ENCODE results near the gene CD9. TPM values are rescaled to one million over a fixed set of nuclear protein-coding genes. Genes with fewer than 3 reads are reported as not detected.
"Not testable (repeated sequence)": the region's sequence is repeated elsewhere in the genome, so short reads cannot be mapped to it uniquely, and the experiment has no call there.

Gene CD9
- total RNA-seq, 2 donors from 2014 or later, result 249 to 300 TPM

DNA sequence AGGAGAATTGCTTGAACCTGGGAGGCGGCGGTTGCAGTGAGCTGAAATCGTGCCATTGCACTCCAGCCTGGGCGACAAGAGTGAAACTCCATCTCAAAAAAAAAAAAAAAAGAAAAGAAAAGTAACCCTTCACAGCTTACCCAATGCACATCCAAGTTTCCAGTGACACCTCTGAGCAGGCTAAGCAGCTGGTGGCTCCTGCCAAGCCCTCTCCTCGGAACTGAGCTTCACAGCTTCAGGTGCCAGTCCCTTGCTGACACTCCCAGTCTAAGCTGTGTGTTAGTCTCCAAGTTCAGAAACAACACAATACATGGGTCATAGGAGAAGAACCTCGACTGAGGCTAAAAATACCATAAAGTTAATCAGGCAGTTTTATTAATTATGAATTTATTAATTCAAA, 7.9 kb downstream of the CD9 start:
- H3K4me1 ChIP-seq (ENCODE audit: control insufficient read depth in 1 of 2, low read depth in 2 of 2), result peaks cover 55 to 97% of the 10 kb centered on the region in 2 donors
- ATAC-seq (ENCODE audit: insufficient number of reproducible peaks, low FRiP score, low read depth), result no peak

DNA sequence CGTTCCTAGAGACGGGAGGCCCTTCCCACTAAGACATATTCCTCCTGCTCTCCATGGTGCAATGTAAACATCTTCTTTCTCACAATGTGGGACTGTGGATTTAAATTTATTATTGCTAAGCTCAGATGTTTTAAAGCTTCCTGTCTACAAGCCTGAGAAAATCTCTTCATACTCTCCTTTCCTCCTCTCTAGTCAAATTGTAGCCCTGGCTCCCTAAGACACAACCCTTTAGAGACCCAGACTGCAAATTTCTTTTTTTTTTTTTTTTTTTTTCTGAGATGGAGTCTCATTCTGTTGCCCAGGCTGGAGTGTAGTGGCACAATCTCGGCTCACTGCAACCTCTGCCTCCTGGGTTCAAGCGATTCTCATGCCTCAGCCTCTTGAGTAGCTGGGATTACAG, 9.2 kb downstream of the CD9 start:
- not testable (repeated sequence) for ATAC-seq (ENCODE audit: insufficient number of reproducible peaks, low FRiP score, low read depth); H3K27me3 ChIP-seq (replicated peaks; ENCODE audit: insufficient read depth); DNase-seq (ENCODE audit: low spot score); H3K36me3 ChIP-seq; H3K9me3 ChIP-seq; H3K4me3 ChIP-seq
- H3K27ac ChIP-seq, result peak overlapping the region; percentile 8 to 30
- peaks cover 50 to 94% of the 10 kb centered on the region in 2 donors for H3K4me1 ChIP-seq (ENCODE audit: control insufficient read depth in 1 of 2, low read depth in 2 of 2)

More for the DNA sequence above, 7.9 kb downstream of the CD9 start:
- no peaks in the 10 kb centered on the region for H3K27me3 ChIP-seq (replicated peaks; ENCODE audit: insufficient read depth)
- H3K36me3 ChIP-seq, result no peaks in the 10 kb centered on the region
- H3K9me3 ChIP-seq, result no peaks in the 10 kb centered on the region
- no peak for DNase-seq (ENCODE audit: low spot score)
- no peak overlapping the region for H3K4me3 ChIP-seq
- TF ChIP-seq, protein P1, sequence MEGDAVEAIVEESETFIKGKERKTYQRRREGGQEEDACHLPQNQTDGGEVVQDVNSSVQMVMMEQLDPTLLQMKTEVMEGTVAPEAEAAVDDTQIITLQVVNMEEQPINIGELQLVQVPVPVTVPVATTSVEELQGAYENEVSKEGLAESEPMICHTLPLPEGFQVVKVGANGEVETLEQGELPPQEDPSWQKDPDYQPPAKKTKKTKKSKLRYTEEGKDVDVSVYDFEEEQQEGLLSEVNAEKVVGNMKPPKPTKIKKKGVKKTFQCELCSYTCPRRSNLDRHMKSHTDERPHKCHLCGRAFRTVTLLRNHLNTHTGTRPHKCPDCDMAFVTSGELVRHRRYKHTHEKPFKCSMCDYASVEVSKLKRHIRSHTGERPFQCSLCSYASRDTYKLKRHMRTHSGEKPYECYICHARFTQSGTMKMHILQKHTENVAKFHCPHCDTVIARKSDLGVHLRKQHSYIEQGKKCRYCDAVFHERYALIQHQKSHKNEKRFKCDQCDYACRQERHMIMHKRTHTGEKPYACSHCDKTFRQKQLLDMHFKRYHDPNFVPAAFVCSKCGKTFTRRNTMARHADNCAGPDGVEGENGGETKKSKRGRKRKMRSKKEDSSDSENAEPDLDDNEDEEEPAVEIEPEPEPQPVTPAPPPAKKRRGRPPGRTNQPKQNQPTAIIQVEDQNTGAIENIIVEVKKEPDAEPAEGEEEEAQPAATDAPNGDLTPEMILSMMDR (IDR thresholded peaks at IDR 0.05), result no peak
- H3K27ac ChIP-seq, result peak overlapping the region; percentile 72 to 97

DNA sequence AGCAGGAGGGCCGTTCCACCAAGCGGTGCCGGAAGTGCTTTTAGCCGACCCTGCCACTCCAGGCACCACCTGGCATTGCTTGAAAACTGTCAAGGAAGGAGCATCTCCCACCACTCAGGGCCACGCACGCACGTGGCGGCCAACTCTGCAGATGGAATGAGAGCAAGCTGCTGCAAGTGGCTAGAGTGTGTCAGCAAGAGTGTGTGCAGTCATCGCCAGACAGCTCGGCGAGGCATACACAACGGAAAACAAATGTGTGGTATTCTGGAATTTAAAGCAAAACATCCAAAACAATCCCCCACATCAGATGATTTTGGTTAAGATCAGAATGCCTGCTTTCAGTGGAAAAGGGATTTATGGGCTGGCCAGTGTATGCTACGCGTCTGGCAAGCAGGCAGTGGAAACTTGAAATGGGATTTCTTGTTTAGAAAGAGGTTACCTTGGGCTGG, 11.2 kb downstream of the CD9 start:
- H3K36me3 ChIP-seq, result no peaks in the 10 kb centered on the region
- H3K27me3 ChIP-seq (replicated peaks; ENCODE audit: insufficient read depth), result no peaks in the 10 kb centered on the region
- H3K27ac ChIP-seq, result peak overlapping the region; percentile 50 to 88
- TF ChIP-seq, protein P1 (IDR thresholded peaks at IDR 0.05), result no peak
- H3K4me1 ChIP-seq (ENCODE audit: control insufficient read depth in 1 of 2, low read depth in 2 of 2), result peaks cover 45 to 92% of the 10 kb centered on the region in 2 donors
- no peak overlapping the region for H3K4me3 ChIP-seq
- DNase-seq (ENCODE audit: low spot score) (no peak), ATAC-seq (ENCODE audit: insufficient number of reproducible peaks, low FRiP score, low read depth) (no peak)
- H3K9me3 ChIP-seq, result no peaks in the 10 kb centered on the region

DNA sequence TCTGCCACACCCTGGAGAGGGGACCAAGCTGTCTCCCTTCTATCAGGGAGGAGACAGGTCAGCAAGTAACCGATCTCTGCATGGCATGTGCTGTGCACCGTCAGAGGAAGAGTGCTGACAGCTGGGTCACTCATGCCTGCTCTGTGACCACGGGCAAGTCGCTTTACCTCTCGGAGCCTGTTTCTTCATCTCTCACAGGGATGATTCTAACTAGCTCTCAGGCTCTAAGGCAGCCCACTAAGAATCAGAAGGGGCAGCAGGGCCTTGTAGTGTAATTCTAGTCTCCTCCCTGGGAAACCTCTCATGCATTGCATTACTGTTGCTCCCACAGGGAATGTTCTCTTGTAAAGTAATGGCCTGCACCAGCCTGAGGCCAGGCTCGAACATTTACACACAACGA, 11.9 kb downstream of the CD9 start:
- H3K36me3 ChIP-seq, result no peaks in the 10 kb centered on the region
- H3K4me3 ChIP-seq, result no peak overlapping the region
- DNase-seq (ENCODE audit: low spot score) (no peak), ATAC-seq (ENCODE audit: insufficient number of reproducible peaks, low FRiP score, low read depth) (no peak)
- TF ChIP-seq, protein P1 (IDR thresholded peaks at IDR 0.05), result no peak
- H3K27me3 ChIP-seq (replicated peaks; ENCODE audit: insufficient read depth), result no peaks in the 10 kb centered on the region
- H3K27ac ChIP-seq, result peak overlapping the region; percentile 50 to 88
- H3K9me3 ChIP-seq, result no peaks in the 10 kb centered on the region
- peaks cover 45 to 92% of the 10 kb centered on the region in 2 donors for H3K4me1 ChIP-seq (ENCODE audit: control insufficient read depth in 1 of 2, low read depth in 2 of 2)

DNA sequence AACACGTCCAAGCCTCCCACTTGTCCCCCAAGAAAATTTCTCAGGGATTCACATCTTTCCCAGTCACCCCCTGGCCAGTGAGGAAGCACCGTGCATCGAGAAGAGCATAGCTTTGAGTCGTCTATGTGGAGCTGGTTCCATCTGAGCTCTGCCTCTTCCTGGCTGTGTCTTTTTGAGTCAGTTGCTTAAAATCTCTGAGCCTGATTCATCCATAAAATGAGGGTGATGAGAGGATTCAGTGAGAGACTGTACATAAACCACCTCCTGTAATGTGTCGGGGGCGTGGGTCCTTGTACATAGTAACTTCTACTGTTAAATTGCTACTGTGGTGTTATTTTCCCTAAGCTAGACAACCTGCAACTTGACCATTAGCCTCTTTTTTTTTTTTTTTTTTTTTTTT, 13.8 kb downstream of the CD9 start:
- no peaks in the 10 kb centered on the region for H3K36me3 ChIP-seq
- H3K27me3 ChIP-seq (replicated peaks; ENCODE audit: insufficient read depth), result no peaks in the 10 kb centered on the region
- H3K4me3 ChIP-seq, result no peak overlapping the region
- peak overlapping the region; percentile 88 to 97 for H3K27ac ChIP-seq
- H3K9me3 ChIP-seq, result no peaks in the 10 kb centered on the region
- TF ChIP-seq, protein P1 (IDR thresholded peaks at IDR 0.05), result no peak
- DNase-seq (ENCODE audit: low spot score) (no peak), ATAC-seq (ENCODE audit: insufficient number of reproducible peaks, low FRiP score, low read depth) (no peak)
- peaks cover 51 to 93% of the 10 kb centered on the region in 2 donors for H3K4me1 ChIP-seq (ENCODE audit: control insufficient read depth in 1 of 2, low read depth in 2 of 2)

DNA sequence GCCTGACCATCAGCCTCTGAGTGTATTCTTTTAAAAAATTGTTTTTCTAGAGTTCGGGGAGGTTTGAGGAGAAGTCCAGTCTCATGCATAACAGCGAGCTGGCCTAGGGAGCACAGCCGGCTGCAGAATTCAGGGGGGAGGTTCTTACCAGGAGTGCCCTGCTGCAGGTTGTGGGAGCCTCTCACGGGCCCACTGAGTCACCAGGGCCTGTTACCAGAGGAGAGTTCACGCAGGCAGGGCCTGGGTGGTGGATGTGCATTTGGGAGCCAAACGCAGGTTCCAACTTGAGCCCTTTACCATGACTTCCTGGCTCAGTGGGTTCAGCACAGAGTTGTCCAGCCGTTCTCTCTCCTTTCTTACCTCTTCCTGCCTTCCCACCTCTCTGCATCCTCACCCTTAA, 14.4 kb downstream of the CD9 start:
- no peaks in the 10 kb centered on the region for H3K27me3 ChIP-seq (replicated peaks; ENCODE audit: insufficient read depth)
- TF ChIP-seq, protein P1 (IDR thresholded peaks at IDR 0.05), result no peak
- no peak for ATAC-seq (ENCODE audit: insufficient number of reproducible peaks, low FRiP score, low read depth)
- peaks cover 51 to 93% of the 10 kb centered on the region in 2 donors for H3K4me1 ChIP-seq (ENCODE audit: control insufficient read depth in 1 of 2, low read depth in 2 of 2)
- no peak overlapping the region for H3K4me3 ChIP-seq
- no peaks in the 10 kb centered on the region for H3K9me3 ChIP-seq
- peak overlapping the region; percentile 88 to 97 for H3K27ac ChIP-seq
- H3K36me3 ChIP-seq, result no peaks in the 10 kb centered on the region
- DNase-seq (ENCODE audit: low spot score), result no peak

Measured in thoracic aorta (tissue), 2 donors.